K562 (cell line): ENCODE measurements around the gene MTCH2.

Experiments used
- MAZ ChIP-seq, 2 experiments: fragments of 450-650 bp in 1 of 2; sonication (generic) in 1 of 2; formaldehyde crosslinking; IDR thresholded peaks in 1 of 2; conservative IDR thresholded peaks in 1 of 2; 2 replicates each; pipeline versions ENCODE4 v1.4.0 to v1.5.0; 2020; ENCODE audit warnings: mild to moderate bottlenecking in 1 of 2, missing genetic modification reagents in 1 of 2
- RBM17 ChIP-seq: fragments of 200-400 bp; formaldehyde crosslinking; IDR thresholded peaks from 2 replicates; pipeline ENCODE4 v1.6.1; 2017; ENCODE audit warnings: low read depth, mild to moderate bottlenecking, low read length, borderline replicate concordance
- TF ChIP-seq, protein P1 (sequence below): fragments of 150-350 bp; conservative IDR thresholded peaks from 2 replicates; pipeline ENCODE4 v1.6.1; 2014; ENCODE audit warnings: low read length
- TF ChIP-seq, protein P2 (sequence below): fragments of 250-450 bp; sonication (Bioruptor Pico); IDR thresholded peaks from 2 replicates; pipeline ENCODE4 v1.5.0; 2021; ENCODE audit warnings: mild to moderate bottlenecking, borderline replicate concordance
- TF ChIP-seq, protein P3 (sequence below): sonication (generic); formaldehyde crosslinking; IDR thresholded peaks from 2 replicates; pipeline ENCODE4 v1.8.0; 2022; ENCODE audit warnings: missing genetic modification reagents, mild to moderate bottlenecking, moderate library complexity, borderline replicate concordance

DNA sequence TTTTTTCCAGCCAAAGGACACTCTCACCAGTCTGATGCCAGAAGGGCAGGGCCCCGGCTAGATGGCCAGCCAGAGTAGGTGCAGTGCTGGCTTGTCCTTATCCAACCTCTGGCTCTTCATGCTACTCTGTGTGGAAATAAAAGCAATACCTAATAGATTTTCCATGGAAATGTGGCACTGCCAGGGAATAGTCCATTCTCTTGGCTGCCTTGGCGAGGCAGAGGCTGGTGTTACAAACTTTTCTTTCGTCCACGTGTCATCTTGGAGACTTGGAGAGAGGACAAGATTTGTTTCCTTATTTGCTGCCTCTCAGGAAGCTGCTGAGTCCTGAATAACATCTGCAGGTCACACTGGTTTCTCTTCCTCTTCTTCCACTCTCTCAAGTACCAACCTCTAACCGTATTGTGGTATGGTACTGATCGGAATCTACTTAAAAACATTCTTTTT, 31.0 kb downstream of the MTCH2 start:
- TF ChIP-seq, protein P1, sequence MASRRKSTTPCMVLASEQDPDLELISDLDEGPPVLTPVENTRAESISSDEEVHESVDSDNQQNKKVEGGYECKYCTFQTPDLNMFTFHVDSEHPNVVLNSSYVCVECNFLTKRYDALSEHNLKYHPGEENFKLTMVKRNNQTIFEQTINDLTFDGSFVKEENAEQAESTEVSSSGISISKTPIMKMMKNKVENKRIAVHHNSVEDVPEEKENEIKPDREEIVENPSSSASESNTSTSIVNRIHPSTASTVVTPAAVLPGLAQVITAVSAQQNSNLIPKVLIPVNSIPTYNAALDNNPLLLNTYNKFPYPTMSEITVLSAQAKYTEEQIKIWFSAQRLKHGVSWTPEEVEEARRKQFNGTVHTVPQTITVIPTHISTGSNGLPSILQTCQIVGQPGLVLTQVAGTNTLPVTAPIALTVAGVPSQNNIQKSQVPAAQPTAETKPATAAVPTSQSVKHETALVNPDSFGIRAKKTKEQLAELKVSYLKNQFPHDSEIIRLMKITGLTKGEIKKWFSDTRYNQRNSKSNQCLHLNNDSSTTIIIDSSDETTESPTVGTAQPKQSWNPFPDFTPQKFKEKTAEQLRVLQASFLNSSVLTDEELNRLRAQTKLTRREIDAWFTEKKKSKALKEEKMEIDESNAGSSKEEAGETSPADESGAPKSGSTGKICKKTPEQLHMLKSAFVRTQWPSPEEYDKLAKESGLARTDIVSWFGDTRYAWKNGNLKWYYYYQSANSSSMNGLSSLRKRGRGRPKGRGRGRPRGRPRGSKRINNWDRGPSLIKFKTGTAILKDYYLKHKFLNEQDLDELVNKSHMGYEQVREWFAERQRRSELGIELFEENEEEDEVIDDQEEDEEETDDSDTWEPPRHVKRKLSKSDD = no peak
- TF ChIP-seq, protein P2, sequence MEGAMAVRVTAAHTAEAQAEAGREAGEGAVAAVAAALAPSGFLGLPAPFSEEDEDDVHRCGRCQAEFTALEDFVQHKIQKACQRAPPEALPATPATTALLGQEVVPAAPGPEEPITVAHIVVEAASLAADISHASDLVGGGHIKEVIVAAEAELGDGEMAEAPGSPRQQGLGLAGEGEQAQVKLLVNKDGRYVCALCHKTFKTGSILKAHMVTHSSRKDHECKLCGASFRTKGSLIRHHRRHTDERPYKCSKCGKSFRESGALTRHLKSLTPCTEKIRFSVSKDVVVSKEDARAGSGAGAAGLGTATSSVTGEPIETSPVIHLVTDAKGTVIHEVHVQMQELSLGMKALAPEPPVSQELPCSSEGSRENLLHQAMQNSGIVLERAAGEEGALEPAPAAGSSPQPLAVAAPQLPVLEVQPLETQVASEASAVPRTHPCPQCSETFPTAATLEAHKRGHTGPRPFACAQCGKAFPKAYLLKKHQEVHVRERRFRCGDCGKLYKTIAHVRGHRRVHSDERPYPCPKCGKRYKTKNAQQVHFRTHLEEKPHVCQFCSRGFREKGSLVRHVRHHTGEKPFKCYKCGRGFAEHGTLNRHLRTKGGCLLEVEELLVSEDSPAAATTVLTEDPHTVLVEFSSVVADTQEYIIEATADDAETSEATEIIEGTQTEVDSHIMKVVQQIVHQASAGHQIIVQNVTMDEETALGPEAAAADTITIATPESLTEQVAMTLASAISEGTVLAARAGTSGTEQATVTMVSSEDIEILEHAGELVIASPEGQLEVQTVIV (CRISPR knock-in tag) = no peak
- no peak for TF ChIP-seq RBM17
- TF ChIP-seq, protein P3, sequence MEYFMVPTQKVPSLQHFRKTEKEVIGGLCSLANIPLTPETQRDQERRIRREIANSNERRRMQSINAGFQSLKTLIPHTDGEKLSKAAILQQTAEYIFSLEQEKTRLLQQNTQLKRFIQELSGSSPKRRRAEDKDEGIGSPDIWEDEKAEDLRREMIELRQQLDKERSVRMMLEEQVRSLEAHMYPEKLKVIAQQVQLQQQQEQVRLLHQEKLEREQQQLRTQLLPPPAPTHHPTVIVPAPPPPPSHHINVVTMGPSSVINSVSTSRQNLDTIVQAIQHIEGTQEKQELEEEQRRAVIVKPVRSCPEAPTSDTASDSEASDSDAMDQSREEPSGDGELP (CRISPR knock-in tag) = no peak
- no peak for TF ChIP-seq MAZ (CRISPR knock-in tag; conservative IDR thresholded peaks at IDR 0.05 in 1 of 2, IDR thresholded peaks at IDR 0.05 in 1 of 2)
